Right ventricle myocardium inferior (tissue), 1 donor: ENCODE data around the gene IL4I1. TPM values are rescaled to one million over a fixed set of nuclear protein-coding genes. Genes with fewer than 3 reads are reported as not detected.

Experiments
- ATAC-seq: fragments of 200-7000 bp; cut with Tn5 transposase; one replicate; pipeline ENCODE4 v1.9.1; 2020; ENCODE audit warnings: mild to moderate bottlenecking, moderate library complexity
- DNase-seq: peaks from one replicate; pipeline ENCODE4 v3.0.0; 2021; ENCODE audit errors: missing footprints
- intact Hi-C: fragments of 100-400 bp; cut with DNase I; formaldehyde crosslinking; loops from one replicate; pipeline ENCODE4 v1.11.0; 2022
- total RNA-seq: library from RNA; stranded (reverse); fragmentation: NEBNext Ultra II Directional; extraction: Animal tissue kit (Norgen Biotek cat#: 25700); gene quantifications from one replicate; pipeline ENCODE4 v1.2.1, GENCODE V29; 2021
- donor health status: DM: no; HTN: yes; CAD: no; lungs with severe emphysema.

Gene IL4I1
- total RNA-seq, 1 donor from 2014 or later, result 0.30 TPM

DNA sequence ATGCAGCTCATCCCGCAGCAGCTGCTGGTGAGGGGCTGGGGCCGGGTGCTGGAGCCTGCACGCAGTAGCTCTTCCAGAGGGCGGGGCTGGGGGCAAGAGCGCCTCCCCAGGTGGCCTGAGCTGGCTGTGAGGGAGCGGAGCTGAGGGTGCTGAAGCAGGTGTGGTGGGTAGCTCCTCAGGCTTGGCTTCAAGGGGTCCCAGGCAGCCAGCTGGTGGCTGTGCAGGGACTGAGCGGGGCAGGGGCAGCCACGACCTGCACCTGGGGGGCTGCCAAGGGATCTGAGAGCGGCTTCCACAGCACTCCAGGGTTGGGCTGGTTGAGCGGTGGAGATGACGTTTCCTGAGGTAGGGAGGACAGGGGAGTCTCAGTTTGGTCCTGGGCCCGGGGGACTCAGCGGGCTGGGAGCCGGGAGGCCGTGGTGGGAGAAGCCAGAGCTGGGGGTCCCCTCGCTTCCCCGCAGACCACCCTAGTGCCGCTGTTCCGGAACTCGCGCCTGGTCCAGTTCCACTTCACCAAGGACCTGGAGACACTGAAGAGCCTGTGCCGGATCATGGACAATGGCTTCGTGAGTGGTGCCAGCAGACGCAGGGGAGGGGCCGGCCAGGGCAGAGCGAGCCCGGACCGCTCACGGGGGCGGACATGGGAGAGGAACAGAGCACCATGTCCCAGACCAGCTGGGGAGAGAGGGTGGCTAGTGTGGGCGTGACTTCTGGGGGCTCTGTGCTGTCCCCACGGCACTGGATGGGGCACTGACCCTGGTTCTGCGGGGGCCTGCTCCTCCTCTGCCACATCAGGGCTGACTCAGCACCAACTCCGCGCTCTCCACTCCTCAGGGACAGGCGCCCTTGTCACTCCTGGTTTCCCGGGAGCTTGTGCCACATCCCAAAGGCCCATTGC lies 38.4 kb downstream of the IL4I1 start:
- intact Hi-C loops, result no loop called here
- DNase-seq, result peak; percentile 37

DNA sequence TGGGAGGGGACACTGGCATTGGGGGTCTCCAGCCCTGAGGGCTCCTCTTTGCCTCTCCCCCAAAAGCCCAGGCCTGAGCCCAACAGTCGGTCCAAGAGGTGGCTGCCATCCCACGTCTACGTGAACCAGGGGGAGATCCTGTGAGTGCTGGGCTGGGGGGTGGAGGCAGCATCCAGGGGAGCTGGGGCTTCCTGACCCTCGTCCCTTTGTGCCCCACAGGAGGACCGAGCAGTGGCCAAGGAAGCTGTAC lies 38.9 kb downstream of the IL4I1 start:
- intact Hi-C loops, result no loop called here
- ATAC-seq (no peak), DNase-seq (peak; percentile 35)

More for the DNA sequence above, 38.4 kb downstream of the IL4I1 start:
- ATAC-seq, result no peak

DNA sequence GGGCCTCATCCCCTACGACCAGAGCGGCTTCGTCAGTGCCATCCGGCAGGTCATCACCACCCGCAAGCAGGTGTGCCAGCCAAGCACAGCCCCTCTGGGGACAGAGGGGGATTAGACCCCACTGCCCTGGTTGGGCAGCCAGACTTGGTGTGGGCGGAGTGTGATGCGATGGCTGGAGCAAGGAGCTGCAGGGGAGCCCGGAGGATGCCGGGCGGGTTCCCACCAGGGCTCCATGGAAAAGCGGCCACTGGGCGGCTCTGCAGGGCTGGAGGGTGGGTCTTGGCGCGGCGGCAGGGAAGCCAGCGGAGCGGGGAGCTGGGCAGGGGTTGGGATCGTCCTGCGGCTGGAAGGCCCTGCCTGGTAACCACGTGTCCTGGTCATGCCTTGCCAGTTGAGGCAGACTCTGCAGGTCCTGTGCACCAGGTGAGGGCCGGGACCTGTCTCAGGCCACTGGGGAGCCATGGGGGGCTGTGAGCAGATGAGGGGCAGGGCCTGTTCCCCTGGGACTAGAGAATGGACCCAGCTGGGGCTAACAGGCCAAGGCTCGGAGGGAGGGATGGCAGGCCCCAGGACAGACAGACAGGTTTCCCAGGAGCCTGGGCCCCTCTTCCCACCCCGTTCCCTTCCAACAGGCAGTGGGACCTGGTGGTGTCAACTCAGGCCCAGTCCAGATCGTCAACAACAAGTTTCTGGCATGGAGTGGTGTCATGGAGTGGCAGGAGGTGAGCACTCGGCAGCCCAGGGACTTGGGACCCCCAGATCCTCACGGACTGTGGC lies 39.4 kb downstream of the IL4I1 start:
- intact Hi-C loops, result no loop called here
- ATAC-seq, result no peak
- peak; percentile 69 for DNase-seq

DNA sequence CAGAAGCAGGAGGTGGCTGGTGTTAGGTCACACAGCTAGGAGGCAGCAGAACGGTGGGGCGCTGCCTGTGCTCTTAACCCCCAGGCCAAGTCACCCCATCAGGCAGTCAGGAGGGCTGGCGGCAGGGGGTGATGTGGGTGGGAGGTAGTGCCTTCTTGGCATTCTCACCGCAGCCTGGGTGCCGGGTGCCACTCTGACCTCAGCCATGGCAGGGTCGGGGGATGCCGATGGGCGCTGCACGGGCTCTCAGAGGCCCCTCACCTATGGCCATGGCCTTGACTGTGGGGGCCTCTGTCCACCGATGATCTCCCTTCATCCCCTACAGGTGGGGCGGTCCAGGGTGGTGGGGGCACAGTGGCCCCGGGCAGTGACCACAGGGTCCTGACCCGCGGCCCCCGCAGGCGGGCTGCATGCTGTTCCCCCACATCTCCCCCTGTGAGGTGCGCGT lies 40.1 kb downstream of the IL4I1 start:
- intact Hi-C loops, result no loop called here
- peak; percentile 64 for DNase-seq
- no peak for ATAC-seq

DNA sequence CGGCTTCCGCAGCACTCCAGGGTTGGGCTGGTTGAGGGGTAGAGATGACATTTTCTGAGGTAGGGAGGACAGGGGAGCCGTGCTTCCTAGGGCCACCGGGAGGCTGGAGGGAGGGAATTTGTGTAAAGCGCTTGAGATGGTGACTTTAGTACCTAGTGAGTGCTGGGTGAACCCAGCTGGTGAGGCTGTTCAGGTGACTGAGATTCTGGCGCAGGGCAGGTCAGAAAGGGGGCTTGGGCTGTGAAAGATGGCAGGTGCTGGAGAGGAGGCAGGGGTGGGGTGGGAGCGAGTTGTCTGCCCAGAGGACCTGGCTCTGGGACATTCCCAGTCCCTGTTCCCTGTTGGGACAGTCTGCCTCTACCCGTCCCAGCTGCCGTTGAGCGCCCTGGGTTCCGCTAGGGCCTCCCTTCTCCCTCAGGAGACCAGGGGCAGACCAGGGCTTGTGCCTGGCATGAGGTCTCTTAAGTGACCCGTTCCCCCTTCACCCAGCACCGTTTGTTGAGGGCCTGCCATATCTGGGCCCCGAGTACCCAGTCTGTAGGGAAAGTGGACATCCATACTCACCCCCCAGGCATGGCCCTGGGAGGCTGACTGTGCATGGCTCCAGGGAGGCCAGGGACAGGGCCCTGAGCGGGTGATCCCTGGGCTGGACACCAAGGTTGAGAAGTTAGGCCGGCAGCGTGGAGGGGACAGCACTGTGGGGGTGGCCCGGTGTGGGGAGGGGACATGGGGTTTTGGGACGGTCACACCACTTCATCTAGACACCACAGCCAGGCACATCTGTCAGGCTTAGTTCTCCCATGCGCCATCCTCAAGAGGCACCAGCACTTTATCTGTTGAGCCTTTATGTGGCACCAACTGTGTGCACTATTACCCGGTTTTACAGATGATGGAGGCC lies 40.8 kb downstream of the IL4I1 start:
- peak; percentile 22 for DNase-seq
- intact Hi-C loops, result no loop called here
- no peak for ATAC-seq

DNA sequence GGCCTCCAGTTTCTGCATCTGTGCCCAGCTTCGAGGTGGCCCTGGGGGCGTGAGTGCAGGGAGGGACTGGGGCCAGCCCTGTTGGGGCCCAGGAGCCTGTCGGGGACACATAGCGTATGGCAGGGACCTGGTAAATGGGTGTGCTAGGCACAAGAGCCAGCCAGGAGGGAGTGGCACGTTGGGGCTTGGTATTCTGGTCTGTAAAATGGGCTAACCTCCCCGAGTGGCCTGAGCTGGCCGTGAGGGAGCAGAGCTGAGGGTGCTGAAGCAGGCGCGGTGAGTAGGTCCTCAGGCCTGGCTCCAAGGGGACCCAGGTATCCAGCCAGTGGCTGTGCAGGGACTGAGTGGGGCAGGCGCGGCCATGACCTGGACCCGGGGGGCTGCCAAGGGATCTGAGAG lies 41.4 kb downstream of the IL4I1 start:
- ATAC-seq (no peak), DNase-seq (peak; percentile 51)
- intact Hi-C loops, result no loop called here

DNA sequence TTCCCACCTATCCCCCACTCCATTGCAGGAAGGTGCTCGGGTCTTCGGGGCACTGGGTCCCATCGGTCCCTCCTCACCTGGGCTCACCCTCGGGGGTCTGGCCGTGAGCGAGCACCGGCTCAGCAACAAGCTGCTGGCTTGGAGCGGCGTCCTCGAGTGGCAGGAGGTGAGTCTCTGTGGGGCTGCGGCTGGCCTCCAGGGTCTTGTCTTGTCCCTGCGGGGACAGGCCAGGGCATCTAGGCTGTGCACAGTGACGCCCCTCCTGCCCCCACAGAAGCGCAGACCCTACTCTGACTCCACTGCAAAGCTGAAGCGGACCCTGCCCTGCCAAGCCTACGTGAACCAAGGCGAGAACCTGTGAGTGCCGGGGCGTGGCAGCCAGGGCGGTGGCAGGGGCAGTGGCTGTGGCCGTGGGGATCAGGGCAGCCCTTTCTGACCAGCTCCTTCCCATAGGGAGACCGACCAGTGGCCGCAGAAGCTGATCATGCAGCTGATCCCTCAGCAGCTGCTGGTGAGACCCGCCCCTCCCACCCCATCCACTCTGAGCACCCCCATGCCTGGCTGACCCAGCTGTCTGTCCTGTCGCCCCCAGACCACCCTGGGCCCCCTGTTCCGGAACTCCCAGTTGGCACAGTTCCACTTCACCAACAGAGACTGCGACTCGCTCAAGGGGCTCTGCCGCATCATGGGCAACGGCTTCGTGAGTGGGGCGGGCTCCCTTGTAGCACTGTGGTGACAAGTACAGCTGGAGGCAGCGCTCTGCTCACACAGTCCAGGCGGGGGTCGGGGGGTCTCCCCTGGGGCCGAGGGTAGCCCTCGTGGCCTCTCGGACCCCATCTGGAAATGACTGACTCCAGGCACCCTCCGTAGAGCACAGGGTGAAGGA lies 42.1 kb downstream of the IL4I1 start:
- intact Hi-C loops, result no loop called here
- peak; percentile 52 for DNase-seq
- no peak for ATAC-seq

DNA sequence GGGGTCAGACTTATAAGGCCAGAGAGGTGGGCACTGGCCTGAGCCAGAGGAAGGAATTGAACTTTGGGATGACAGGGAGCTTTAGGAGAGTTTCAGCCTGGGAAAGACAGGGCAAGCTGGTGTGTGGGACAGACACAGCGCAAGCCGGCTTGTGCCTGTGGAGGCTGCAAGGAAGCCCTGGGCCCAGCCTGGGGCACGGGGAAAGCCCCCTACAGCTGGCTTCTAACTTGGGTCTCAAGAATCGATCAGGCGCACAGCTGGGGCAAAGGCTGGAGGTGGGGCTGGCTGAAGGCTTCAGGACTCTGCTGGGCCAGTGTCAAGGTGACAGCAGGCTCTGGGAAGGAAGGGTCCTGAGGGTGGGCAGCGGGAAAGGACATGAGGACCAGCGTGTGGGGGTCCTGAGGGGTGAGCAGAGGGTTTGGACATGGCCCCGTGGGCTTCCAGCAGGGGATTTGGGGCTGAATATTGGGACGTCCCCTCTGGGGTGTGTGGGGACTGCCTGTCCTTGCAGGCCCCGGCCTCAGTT lies 42.8 kb downstream of the IL4I1 start:
- ATAC-seq (no peak), DNase-seq (peak; percentile 54)
- intact Hi-C loops, result no loop called here

DNA sequence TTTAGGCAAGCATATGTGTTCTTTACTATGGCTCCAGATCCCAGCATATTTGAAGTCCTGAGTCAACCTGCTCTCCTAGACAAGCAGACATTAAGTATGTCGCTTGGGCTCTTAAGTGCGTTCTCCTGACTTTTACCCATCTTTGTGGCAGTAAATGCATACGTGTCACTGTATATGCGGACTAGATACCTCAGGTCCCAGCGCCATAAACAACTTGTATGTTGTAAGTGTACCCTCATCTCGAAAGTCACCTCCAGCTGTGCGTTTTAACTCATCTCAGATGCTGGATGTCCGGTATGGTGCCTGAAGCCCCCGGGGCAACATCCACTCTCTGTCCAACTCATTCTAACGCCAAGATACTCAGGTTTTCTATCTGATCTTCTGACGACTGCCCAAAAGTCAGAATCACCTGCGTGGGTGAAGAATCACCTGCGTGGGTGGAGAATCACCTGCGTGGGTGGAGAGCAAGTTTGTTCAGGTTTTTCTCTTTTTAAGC lies 44.0 kb downstream of the IL4I1 start:
- DNase-seq (no peak), ATAC-seq (no peak)
- intact Hi-C loops, result no loop called here

DNA sequence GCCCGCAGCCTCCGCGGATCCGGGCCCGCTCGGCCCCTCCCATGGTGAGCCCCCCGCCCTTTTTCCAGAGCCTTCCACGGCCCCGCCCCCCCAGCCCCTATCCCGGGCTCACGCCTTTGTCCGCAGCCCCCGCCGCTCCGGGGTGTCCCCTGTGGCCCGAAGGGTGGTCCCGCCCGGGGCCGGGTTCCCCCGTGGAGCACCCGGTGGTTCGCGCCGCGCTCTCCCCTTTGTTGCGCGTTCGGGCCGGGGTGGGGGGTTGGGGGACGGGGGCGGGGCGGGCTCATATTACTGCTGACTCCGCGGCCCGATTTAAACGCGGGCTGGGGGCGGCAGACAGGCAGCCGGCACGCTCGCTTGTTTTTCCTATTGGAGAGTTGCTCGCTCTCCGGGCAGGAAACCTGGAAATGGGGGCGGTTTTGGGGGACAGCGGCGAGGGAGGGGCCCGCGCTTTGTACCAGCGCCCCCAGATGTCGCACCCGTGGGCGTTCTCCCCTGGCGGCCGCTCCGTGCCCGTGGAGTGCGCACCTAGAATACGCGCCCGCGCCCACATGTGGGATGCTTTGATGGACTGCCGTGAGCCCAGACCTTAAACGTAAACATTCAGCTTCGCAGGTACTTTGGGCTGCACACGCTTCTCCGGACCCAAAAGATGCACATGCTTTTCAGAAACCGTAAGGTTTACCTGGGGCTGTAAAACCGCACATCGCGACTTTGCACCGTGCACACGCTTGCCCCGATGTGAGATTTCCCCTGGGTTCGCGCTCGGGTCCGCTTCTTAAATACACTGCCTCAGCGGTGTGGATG lies 45.0 kb downstream of the IL4I1 start:
- DNase-seq (no peak), ATAC-seq (no peak)
- intact Hi-C loops, result loop anchor here (2.0 kb wide), 3 partner anchors 15 to 85 kb away; partner anchors contain the start of genes AP2A1, FUZ and PNKP

DNA sequence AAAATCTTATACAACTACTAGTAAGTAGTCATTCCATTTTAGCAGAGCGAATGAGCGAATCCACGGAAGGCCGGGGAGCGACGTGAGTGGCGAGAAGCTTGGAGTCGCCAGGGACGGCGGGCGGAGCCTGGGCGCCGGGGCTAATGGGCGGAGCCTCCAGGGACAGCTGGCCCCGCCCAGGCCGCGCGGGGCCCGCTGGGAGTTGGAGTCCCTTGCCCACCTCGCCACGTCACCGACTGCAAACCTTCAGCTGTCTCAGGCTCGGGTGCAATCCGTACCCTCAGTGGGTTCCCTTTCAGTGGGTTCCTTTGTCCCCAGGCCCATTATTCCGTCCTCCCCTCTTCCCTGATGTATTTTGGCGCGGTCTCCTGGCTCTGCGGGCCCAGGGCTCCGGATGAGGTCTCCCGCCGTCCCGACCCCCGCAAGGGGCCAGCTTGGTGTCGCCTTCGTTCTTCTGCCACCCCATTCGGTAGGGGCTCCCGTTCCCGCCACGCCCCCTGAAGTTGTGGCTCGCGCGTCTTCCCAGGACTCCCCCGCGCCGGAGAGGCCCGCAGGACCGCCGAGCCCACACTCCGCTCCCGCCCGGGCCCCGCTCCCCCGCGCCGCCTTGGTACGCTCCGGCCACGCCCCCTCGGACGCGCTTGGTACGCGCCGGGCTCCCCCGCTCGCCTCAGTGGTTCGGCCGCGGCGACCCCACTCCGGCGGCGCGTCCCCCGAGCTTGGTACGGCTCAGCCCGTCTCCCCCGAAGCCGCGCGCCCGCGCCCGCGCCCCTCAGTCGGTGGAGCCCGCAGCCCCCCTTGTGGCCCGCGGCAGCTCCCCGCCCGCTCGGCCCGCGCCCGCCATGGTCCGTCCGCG lies 46.0 kb downstream of the IL4I1 start, which contains the start of gene PTOV1:
TSS of gene PTOV1 (plus strand) at position 673 of the 856 bp plus-strand sequence.
- peak; percentile 96 for DNase-seq
- peak; percentile 96 for ATAC-seq
- intact Hi-C loops, result loop anchor here (2.0 kb wide), 3 partner anchors 16 to 84 kb away; partner anchors contain the start of genes AP2A1, FUZ and PNKP

DNA sequence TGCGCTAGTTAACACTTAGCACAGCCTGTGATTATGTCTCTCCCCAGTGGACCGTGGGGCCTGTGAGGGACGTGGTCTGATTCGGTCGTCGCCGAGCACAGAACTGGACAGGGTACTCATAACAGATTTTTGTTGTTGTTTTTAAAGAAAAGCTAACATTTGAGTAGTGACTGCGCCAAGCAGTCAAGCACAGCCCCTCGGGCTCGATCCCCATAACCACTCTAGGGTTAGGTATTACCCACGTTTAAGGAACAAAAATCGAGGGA lies 46.5 kb downstream of the IL4I1 start:
- no peak for ATAC-seq
- no peak for DNase-seq
- intact Hi-C loops, result loop anchor here (2.0 kb wide), 3 partner anchors 17 to 83 kb away; partner anchors contain the start of genes AP2A1, FUZ and PNKP

DNA sequence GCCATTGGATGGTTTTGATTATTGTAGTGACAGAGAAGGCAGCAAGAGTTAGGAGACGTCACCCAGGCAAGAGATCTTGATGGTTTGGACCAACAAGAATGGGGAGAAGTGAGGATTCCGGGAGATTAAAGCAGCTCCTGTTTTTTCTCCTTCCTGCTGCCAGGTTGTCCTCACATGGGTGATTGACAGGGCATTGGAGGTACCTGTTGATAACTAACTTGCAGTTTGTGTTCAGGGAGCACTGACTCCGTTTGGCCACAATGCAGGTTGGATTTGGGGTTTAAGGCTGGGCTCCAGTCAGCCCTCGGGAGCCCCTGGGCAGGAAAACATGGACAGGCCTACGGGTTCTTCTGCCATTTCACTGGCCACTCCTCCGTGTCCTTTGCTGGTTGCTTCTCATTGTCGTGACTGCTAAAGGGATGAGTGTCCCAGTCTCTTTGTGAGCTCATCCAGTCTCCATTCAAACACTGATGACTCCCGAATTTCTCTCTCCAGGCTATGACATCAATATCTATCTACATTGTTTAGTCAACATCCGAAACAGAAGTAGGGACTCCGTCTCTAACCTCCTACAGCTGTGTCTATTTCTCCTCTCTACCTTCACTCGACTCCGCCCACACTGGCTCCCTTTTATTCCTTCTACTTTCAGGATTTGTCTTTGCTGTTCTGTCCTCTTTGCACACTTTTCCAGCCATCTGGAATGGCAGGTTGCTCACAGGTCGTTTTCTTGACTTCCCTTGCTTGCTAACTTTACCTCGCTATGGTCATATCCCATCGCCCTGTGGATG lies 47.1 kb downstream of the IL4I1 start:
- intact Hi-C loops, result loop anchor here (2.0 kb wide), 3 partner anchors 17 to 83 kb away; partner anchors contain the start of genes AP2A1, FUZ and PNKP
- ATAC-seq, result no peak
- DNase-seq, result no peak

DNA sequence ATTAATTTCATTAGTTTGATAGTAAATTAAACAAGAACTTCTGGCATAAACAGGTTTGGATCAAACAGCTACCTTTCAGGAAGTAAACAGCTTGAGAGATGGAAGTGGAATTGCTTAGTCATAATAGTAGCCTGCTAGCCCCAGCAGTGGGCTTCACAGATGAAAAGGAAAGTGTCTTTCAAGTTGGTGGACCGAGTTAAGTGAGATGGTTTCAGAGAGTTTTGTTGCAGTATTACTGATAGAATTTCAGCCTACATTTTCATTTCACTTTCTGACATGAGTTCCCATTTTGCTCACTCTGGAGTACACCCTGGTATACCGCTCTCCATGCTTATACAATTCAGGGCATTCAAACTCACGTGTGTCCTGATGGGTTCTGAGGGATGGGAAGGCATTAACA lies 47.7 kb downstream of the IL4I1 start:
- DNase-seq (no peak), ATAC-seq (no peak)
- intact Hi-C loops, result no loop called here
